Ishikawa (cell line): ENCODE measurements around the gene SCEL.
A peak's percentile ranks its signal among the peaks of the same experiment; 100 is the strongest.

Experiments used
- CREB1 ChIP-seq: IDR thresholded peaks from 2 replicates; pipeline ENCODE4 v1.6.1; 2012; ENCODE audit warnings: low read depth
- EGR1 ChIP-seq: IDR thresholded peaks from 2 replicates; pipeline ENCODE4 v1.6.1; 2012
- RAD21 ChIP-seq: IDR thresholded peaks from 2 replicates; pipeline ENCODE4 v1.6.1; 2012; ENCODE audit warnings: low read depth
- TEAD4 ChIP-seq: IDR thresholded peaks from 2 replicates; pipeline ENCODE4 v1.6.1; 2012
- YY1 ChIP-seq: IDR thresholded peaks from 2 replicates; pipeline ENCODE4 v1.6.1; 2012; ENCODE audit warnings: low read depth

DNA sequence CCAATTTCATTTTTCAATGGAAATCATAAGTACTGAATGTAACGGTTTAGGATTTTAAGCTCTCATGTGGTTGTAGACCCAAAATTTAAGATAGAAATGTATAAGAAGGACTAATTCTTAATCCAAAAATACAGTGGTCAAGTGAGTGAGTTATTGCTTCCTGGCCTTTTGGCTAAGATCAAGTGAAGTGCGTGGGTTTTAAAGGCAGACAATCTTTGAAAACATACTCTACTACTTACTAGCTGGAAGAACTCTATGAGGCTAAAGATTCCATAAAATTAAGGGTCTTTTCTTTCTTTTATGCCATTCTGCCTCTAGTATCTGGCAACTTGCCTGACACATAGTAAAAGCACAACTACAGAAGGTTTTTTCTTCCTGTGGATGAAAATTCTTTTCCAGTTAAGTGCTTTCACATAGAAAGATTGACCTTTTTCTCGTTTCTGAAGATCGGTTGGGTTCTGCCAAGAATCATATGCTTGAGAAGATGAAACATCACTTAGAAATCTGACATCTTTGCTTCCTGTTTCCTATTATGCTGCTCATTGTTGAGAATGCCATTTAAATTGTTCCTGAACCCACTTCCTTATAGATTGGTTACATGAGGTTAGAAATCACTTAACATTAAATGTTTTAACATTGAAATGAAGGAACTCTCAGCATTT lies 26.4 kb upstream of the SCEL start:
- TF ChIP-seq EGR1 (no peak; the same call in 1 of the 2 replicates), TEAD4 (peak; percentile 70), YY1 (no peak), CREB1 (no peak), RAD21 (no peak)
